H9 (cell line): ENCODE data around the gene PNMA5. TPM values are rescaled to one million over a fixed set of nuclear protein-coding genes. Genes with fewer than 3 reads are reported as not detected.

ENCODE experiments used
- DNase-seq: peaks from one replicate; pipeline ENCODE4 v3.0.0-alpha.2; 2017
- H2AFZ ChIP-seq: one replicate; pipeline ENCODE4 v1.6.1; 2013; ENCODE audit warnings: mild to moderate bottlenecking, low read length, control low read depth, moderate library complexity
- H2AK5ac ChIP-seq: 2 replicates; pipeline ENCODE4 v1.6.1; 2013; ENCODE audit warnings: low read length, control low read depth, mixed read lengths; ENCODE audit not compliant: insufficient read length
- H2BK120ac ChIP-seq: one replicate; pipeline ENCODE4 v1.6.1; 2013; ENCODE audit warnings: low read depth, mild to moderate bottlenecking, low read length, control low read depth, inconsistent platforms; ENCODE audit not compliant: poor library complexity, severe bottlenecking
- H2BK12ac ChIP-seq: 2 replicates; pipeline ENCODE4 v1.6.1; 2013; ENCODE audit warnings: low read length, control low read depth, mixed read lengths, low read depth; ENCODE audit not compliant: insufficient read length
- H2BK15ac ChIP-seq: 2 replicates; pipeline ENCODE4 v1.6.1; 2013; ENCODE audit warnings: low read depth, low read length, control low read depth
- H2BK20ac ChIP-seq: one replicate; pipeline ENCODE4 v1.6.1; 2013; ENCODE audit warnings: low read depth, mild to moderate bottlenecking, low read length, control low read depth, inconsistent platforms; ENCODE audit not compliant: poor library complexity, severe bottlenecking
- H2BK5ac ChIP-seq: 2 replicates; pipeline ENCODE4 v1.6.1; 2013; ENCODE audit warnings: low read length, control low read depth, mixed read lengths; ENCODE audit not compliant: insufficient read length
- H3K14ac ChIP-seq: 2 replicates; pipeline ENCODE4 v1.6.1; 2013; ENCODE audit warnings: low read length, control low read depth; ENCODE audit not compliant: insufficient read depth
- H3K18ac ChIP-seq: 2 replicates; pipeline ENCODE4 v1.6.1; 2013; ENCODE audit warnings: low read depth, mild to moderate bottlenecking, mixed read lengths, low read length, control low read depth; ENCODE audit not compliant: insufficient read length
- H3K23ac ChIP-seq: 2 replicates; pipeline ENCODE4 v1.6.1; 2013; ENCODE audit warnings: low read length, control low read depth, mixed read lengths, low read depth; ENCODE audit not compliant: insufficient read length
- H3K23me2 ChIP-seq: 2 replicates; pipeline ENCODE4 v1.6.1; 2013; ENCODE audit warnings: low read depth, mild to moderate bottlenecking, mixed read lengths, low read length, control low read depth; ENCODE audit not compliant: insufficient read length, poor library complexity, severe bottlenecking
- H3K27ac ChIP-seq: 2 replicates; pipeline ENCODE4 v1.5.1; 2013; ENCODE audit warnings: low read length, control low read depth, mixed read lengths, low read depth; ENCODE audit not compliant: insufficient read length
- H3K27me3 ChIP-seq: 2 replicates; pipeline ENCODE4 v1.6.1; 2013; ENCODE audit warnings: low read length, control low read depth, inconsistent platforms; ENCODE audit not compliant: insufficient read depth
- H3K4ac ChIP-seq: 2 replicates; pipeline ENCODE4 v1.6.1; 2013; ENCODE audit warnings: low read depth, mild to moderate bottlenecking, control low read depth, inconsistent platforms, low read length, moderate library complexity
- H3K4me1 ChIP-seq: 2 replicates; pipeline ENCODE4 v1.6.1; 2013; ENCODE audit warnings: low read length, control low read depth, inconsistent platforms; ENCODE audit not compliant: insufficient read depth
- H3K4me2 ChIP-seq: 2 replicates; pipeline ENCODE4 v1.6.1; 2013; ENCODE audit warnings: low read length, control low read depth, mixed read lengths; ENCODE audit not compliant: insufficient read length, insufficient read depth
- H3K56ac ChIP-seq: 2 replicates; pipeline ENCODE4 v1.6.1; 2013; ENCODE audit warnings: low read depth, mild to moderate bottlenecking, mixed read lengths, low read length, control low read depth; ENCODE audit not compliant: insufficient read length
- H3K79me1 ChIP-seq: 2 replicates; pipeline ENCODE4 v1.6.1; 2013; ENCODE audit warnings: low read depth, mild to moderate bottlenecking, moderate library complexity, low read length, control low read depth, inconsistent platforms; ENCODE audit not compliant: insufficient read depth, poor library complexity, severe bottlenecking
- H3K79me2 ChIP-seq: 2 replicates; pipeline ENCODE4 v1.6.1; 2013; ENCODE audit warnings: low read length, control low read depth, inconsistent platforms; ENCODE audit not compliant: insufficient read depth
- H3K9ac ChIP-seq: 2 replicates; pipeline ENCODE4 v1.6.1; 2013; ENCODE audit warnings: low read length, control low read depth, mixed read lengths; ENCODE audit not compliant: insufficient read length; ENCODE audit errors: extremely low read depth
- H3K9me3 ChIP-seq: one replicate; pipeline ENCODE4 v1.6.1; 2013; ENCODE audit warnings: low read depth, low read length, inconsistent platforms; ENCODE audit not compliant: control insufficient read depth
- H3T11ph ChIP-seq: one replicate; pipeline ENCODE4 v1.6.1; 2013; ENCODE audit warnings: mild to moderate bottlenecking, low read length, control low read depth, inconsistent platforms
- H4K20me1 ChIP-seq: one replicate; pipeline ENCODE4 v1.6.1; 2013; ENCODE audit not compliant: control insufficient read depth, insufficient read length, insufficient read depth
- H4K5ac ChIP-seq: 2 replicates; pipeline ENCODE4 v1.6.1; 2013; ENCODE audit warnings: low read depth, mild to moderate bottlenecking, mixed read lengths, low read length, control low read depth; ENCODE audit not compliant: insufficient read length
- H4K8ac ChIP-seq: replicated peaks from 2 replicates; pipeline ENCODE4 v1.6.1; 2013; ENCODE audit warnings: low read length, control low read depth, mixed read lengths, low read depth; ENCODE audit not compliant: insufficient read length
- H4K91ac ChIP-seq: 2 replicates; pipeline ENCODE4 v1.6.1; 2013; ENCODE audit warnings: low read depth, mild to moderate bottlenecking, moderate library complexity, mixed read lengths, low read length, control low read depth; ENCODE audit not compliant: insufficient read length
- H3K27ac Mint-ChIP-seq, 3 experiments: 2 replicates in 2 of 3; 3 replicates in 1 of 3; pipeline ENCODE4 v1.8.0; 2020 to 2021; ENCODE audit warnings: mixed read lengths in 3 of 3, mild to moderate bottlenecking in 1 of 3, moderate library complexity in 1 of 3
- H3K27me3 Mint-ChIP-seq: 2 replicates; pipeline ENCODE4 v1.8.0; 2021; ENCODE audit warnings: low read depth, mild to moderate bottlenecking, moderate library complexity, mixed read lengths
- H3K36me3 Mint-ChIP-seq, 3 experiments: 2 replicates in 2 of 3; 3 replicates in 1 of 3; pipeline ENCODE4 v1.8.0; 2020 to 2021; ENCODE audit warnings: low read depth in 3 of 3, mixed read lengths in 3 of 3; ENCODE audit not compliant: insufficient read depth in 1 of 3
- H3K4me1 Mint-ChIP-seq, 2 experiments: 2 replicates each; pipeline ENCODE4 v1.8.0; 2020; ENCODE audit warnings: mixed read lengths in 2 of 2
- H3K4me3 Mint-ChIP-seq, 2 experiments: 2 replicates in 1 of 2; 3 replicates in 1 of 2; pipeline ENCODE4 v1.8.0; 2020 to 2021; ENCODE audit warnings: mild to moderate bottlenecking in 2 of 2, mixed read lengths in 2 of 2, moderate library complexity in 1 of 2
- H3K9me3 Mint-ChIP-seq, 2 experiments: 2 replicates in 1 of 2; 3 replicates in 1 of 2; pipeline ENCODE4 v1.8.0; 2020; ENCODE audit warnings: mild to moderate bottlenecking in 2 of 2, mixed read lengths in 2 of 2, moderate library complexity in 1 of 2
- WGBS: extraction: QIAGEN DNeasy Blood & Tissue Kit; methylation state at CpG from one replicate; pipeline ENCODE4 v1.1.7; 2013; ENCODE audit warnings: missing lambda C conversion rate, low lambda C conversion rate, mixed read lengths; ENCODE audit not compliant: insufficient read length; ENCODE audit errors: extremely low coverage; 5-methylcytosine and 5-hydroxymethylcytosine counted together
- long read RNA-seq: library from polyadenylated mRNA; unstranded; transcript quantifications from one replicate; pipeline ENCODE4 v2.0.0, GENCODE V29; 2020
- total RNA-seq: library from RNA; stranded (reverse); gene quantifications from 2 replicates; pipeline ENCODE4 v1.2.1, GENCODE V29; 2021
- TF ChIP-seq, protein P1 (sequence below): fragments of 200-600 bp; sonication (generic); conservative IDR thresholded peaks from 3 replicates; pipeline ENCODE4 v1.8.0; 2021; ENCODE audit warnings: antibody characterized with exemption, mild to moderate bottlenecking

Gene PNMA5
- total RNA-seq, result 0.07 TPM in 1 of 2 replicates, not detected in the other
- long read RNA-seq, result 0 reads

DNA sequence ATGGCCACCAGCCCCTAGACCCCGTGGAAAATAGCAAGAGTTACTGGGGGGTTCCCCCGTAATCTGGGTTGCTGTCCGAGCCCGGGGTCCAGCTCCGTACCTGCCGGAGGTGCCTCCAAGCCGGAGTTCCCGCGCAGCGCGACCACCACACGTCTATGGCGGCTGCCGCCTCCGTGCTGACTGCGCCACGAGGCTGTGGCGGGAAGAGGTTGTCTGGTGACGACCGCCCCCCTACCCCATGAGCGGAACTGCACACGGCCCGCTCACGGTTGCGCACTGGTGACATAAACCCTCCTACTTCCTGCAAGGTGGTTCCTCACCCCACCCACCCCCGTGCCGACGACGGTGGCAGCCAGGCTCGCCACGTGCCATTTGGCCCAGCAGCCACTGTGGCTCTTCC, at the start of gene PNMA5:
PNMA5 (minus strand) TSS at position 184 of the 400 bp plus-strand sequence. CDS start 2,518 bp downstream, outside the sequence.
- Histone ChIP-seq H4K8ac (no peak within 1 kb of the TSS), H3K14ac (no peak within 1 kb of the TSS), H3K23ac (no peak within 1 kb of the TSS), H2AK5ac (no peak within 1 kb of the TSS), H3K9ac (no peak within 1 kb of the TSS), H3K4ac (no peak within 1 kb of the TSS), H3K4me2 (no peak within 1 kb of the TSS), H3K56ac (no peak within 1 kb of the TSS), H3K79me1 (no peaks in the 10 kb centered on the region), H4K5ac (no peak within 1 kb of the TSS), H4K20me1 (no peaks in the 10 kb centered on the region), H4K91ac (no peak within 1 kb of the TSS), H2BK12ac (no peak within 1 kb of the TSS), H2BK120ac (no peak within 1 kb of the TSS), H2BK5ac (no peak within 1 kb of the TSS), H3K23me2 (no peaks in the 10 kb centered on the region), H3K18ac (no peak within 1 kb of the TSS), H3T11ph (no peak within 1 kb of the TSS), H3K4me1 (no peaks in the 10 kb centered on the region; the same call in 1 of the 2 replicates), H3K27ac (no peak within 1 kb of the TSS), H2BK15ac (no peak within 1 kb of the TSS), H2BK20ac (no peak within 1 kb of the TSS), H3K79me2 (no peaks in the 10 kb centered on the region), H3K27me3 (no peaks in the 10 kb centered on the region), H2AFZ (no peak within 1 kb of the TSS), H3K9me3 (peaks cover 42% of the 10 kb centered on the region)
- H3K4me3 Mint-ChIP-seq, result no peak within 1 kb of the TSS; a peak in 1 of 5 replicates
- TF ChIP-seq, protein P1, sequence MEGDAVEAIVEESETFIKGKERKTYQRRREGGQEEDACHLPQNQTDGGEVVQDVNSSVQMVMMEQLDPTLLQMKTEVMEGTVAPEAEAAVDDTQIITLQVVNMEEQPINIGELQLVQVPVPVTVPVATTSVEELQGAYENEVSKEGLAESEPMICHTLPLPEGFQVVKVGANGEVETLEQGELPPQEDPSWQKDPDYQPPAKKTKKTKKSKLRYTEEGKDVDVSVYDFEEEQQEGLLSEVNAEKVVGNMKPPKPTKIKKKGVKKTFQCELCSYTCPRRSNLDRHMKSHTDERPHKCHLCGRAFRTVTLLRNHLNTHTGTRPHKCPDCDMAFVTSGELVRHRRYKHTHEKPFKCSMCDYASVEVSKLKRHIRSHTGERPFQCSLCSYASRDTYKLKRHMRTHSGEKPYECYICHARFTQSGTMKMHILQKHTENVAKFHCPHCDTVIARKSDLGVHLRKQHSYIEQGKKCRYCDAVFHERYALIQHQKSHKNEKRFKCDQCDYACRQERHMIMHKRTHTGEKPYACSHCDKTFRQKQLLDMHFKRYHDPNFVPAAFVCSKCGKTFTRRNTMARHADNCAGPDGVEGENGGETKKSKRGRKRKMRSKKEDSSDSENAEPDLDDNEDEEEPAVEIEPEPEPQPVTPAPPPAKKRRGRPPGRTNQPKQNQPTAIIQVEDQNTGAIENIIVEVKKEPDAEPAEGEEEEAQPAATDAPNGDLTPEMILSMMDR, result no peak
- H3K36me3 Mint-ChIP-seq, result peaks cover 3 to 5% (median 3%) of the 10 kb centered on the region in 3 experiments; a peak in 5 of 7 replicates
- no CpG with 5 or more reads among the region's 31 CpGs for WGBS
- H3K4me1 Mint-ChIP-seq, result peaks cover 0 to 18% of the 10 kb centered on the region in 2 experiments; a peak in 2 of 4 replicates
- peaks cover 61 to 80% of the 10 kb centered on the region in 2 experiments for H3K9me3 Mint-ChIP-seq
- DNase-seq, result no peak
- H3K27me3 Mint-ChIP-seq, result peaks cover 17% of the 10 kb centered on the region
- H3K27ac Mint-ChIP-seq, result no peak within 1 kb of the TSS; a peak in 1 of 7 replicates
